CMK (cell line): Measurements from ENCODE around the gene TMEM191B.
"Not testable (repeated sequence)": the region's sequence is repeated elsewhere in the genome, so short reads cannot be mapped to it uniquely, and the experiment has no call there.

Experiments
- DNase-seq: peaks from one replicate; pipeline ENCODE4 v3.0.0-alpha.2; 2010; ENCODE audit warnings: low read depth

Gene TMEM191B

GRCh38 chr22:18527752-18528596, at the start of gene TMEM191B:
TSS of gene TMEM191B (plus strand) at chr22:18527802. CDS start at chr22:18527981, 179 bp downstream.
- DNase-seq: not testable (repeated sequence)

- DNase-seq: not testable (repeated sequence)
Observed at GRCh38 chr22:18496227-18496626, 31.4 kb upstream of the TMEM191B start.

- not testable (repeated sequence) for DNase-seq
Observed at GRCh38 chr22:18511327-18511726, 16.3 kb upstream of the TMEM191B start.

- DNase-seq: not testable (repeated sequence)
Observed at GRCh38 chr22:18512378-18512777, 15.2 kb upstream of the TMEM191B start.

- not testable (repeated sequence) for DNase-seq
Observed at GRCh38 chr22:18513454-18513853, 14.1 kb upstream of the TMEM191B start.

GRCh38 chr22:18518061-18518460, 9.5 kb upstream of the TMEM191B start, which contains the start of gene GGTLC3:
TSS of gene GGTLC3 (minus strand) at chr22:18518161. CDS start at chr22:18517897, 264 bp downstream.
- not testable (repeated sequence) for DNase-seq

GRCh38 chr22:18522762-18523161, 4.8 kb upstream of the TMEM191B start:
- not testable (repeated sequence) for DNase-seq

- not testable (repeated sequence) for DNase-seq
Observed at GRCh38 chr22:18523328-18523727, 4.3 kb upstream of the TMEM191B start.

- DNase-seq: peak; percentile 60
Observed at GRCh38 chr22:18528597-18529415, 1.2 kb downstream of the TMEM191B start.

- not testable (repeated sequence) for DNase-seq
Observed at GRCh38 chr22:18529416-18530145, 2.0 kb downstream of the TMEM191B start.

- DNase-seq: not testable (repeated sequence)
Observed at GRCh38 chr22:18533633-18534032, 6.0 kb downstream of the TMEM191B start.

- DNase-seq: not testable (repeated sequence)
Observed at GRCh38 chr22:18534315-18534714, 6.7 kb downstream of the TMEM191B start.

- DNase-seq: not testable (repeated sequence)
Observed at GRCh38 chr22:18539994-18540393, 12.4 kb downstream of the TMEM191B start.

- not testable (repeated sequence) for DNase-seq
Observed at GRCh38 chr22:18543400-18543799, 15.8 kb downstream of the TMEM191B start.

- not testable (repeated sequence) for DNase-seq
Observed at GRCh38 chr22:18544615-18545014, 17.0 kb downstream of the TMEM191B start.

- not testable (repeated sequence) for DNase-seq
Observed at GRCh38 chr22:18549458-18550179, 22.0 kb downstream of the TMEM191B start.

- not testable (repeated sequence) for DNase-seq
Observed at GRCh38 chr22:18551046-18551445, 23.4 kb downstream of the TMEM191B start.

- DNase-seq: not testable (repeated sequence)
Observed at GRCh38 chr22:18552839-18553597, 25.4 kb downstream of the TMEM191B start.

- not testable (repeated sequence) for DNase-seq
Observed at GRCh38 chr22:18554280-18555256, 27.0 kb downstream of the TMEM191B start.
